Panc1 (cell line): Measurements from ENCODE around the gene NUBP2. TPM values are rescaled to one million over a fixed set of nuclear protein-coding genes. Genes with fewer than 3 reads are reported as not detected.

Source experiments
- ATAC-seq: fragments of 200-7000 bp; cut with Tn5 transposase; 2 replicates; pipeline ENCODE4 v1.9.1; 2020; ENCODE audit warnings: mild to moderate bottlenecking, moderate library complexity
- BruUV-seq: library from RNA; stranded (reverse); fragments of 400-500 nt; replicated peaks from 2 replicates; lab custom pipeline; 2021; lab: Mats Ljungman, UMichigan
- CTCF ChIA-PET: fragments of 300-600 bp; sonication (Branson Sonifier 250); formaldehyde crosslinking; loops from one replicate; lab custom pipeline; 2022; ENCODE audit warnings: antibody characterized with exemption; lab: Charles Lee
- POLR2A ChIA-PET: fragments of 300-600 bp; sonication (Branson Sonifier 250); formaldehyde crosslinking; loops from one replicate; lab custom pipeline; 2022; ENCODE audit warnings: antibody characterized with exemption; lab: Charles Lee
- DNase-seq: peaks from one replicate; pipeline ENCODE4 v3.0.0-alpha.2; 2010; ENCODE audit warnings: low read depth, low spot score
- H3K27ac ChIP-seq: 2 replicates; pipeline ENCODE4 v1.5.1; 2011; ENCODE audit warnings: mild to moderate bottlenecking, low read length, inconsistent platforms
- H3K27me3 ChIP-seq: fragments of 200-500 bp; sonication (Bioruptor generic); 2 replicates; pipeline ENCODE4 v1.6.0; 2014; ENCODE audit warnings: low read length, inconsistent platforms; ENCODE audit not compliant: control insufficient read depth, insufficient read depth
- H3K36me3 ChIP-seq: fragments of 200-500 bp; sonication (Bioruptor generic); 2 replicates; pipeline ENCODE4 v1.5.1; 2014; ENCODE audit warnings: inconsistent platforms, mild to moderate bottlenecking, low read length, moderate library complexity; ENCODE audit not compliant: control insufficient read depth, insufficient read depth
- H3K4me1 ChIP-seq: 2 replicates; pipeline ENCODE4 v1.5.1; 2011; ENCODE audit warnings: inconsistent platforms, mild to moderate bottlenecking, low read length, moderate library complexity; ENCODE audit not compliant: control insufficient read depth, insufficient read depth
- H3K4me3 ChIP-seq, 2 experiments: 2 replicates each; pipeline ENCODE4 v1.5.1; 2011 to 2012; ENCODE audit warnings: low read depth in 2 of 2, low read length in 2 of 2, mild to moderate bottlenecking in 2 of 2, inconsistent platforms in 1 of 2, moderate library complexity in 1 of 2
- H3K9me3 ChIP-seq: fragments of 200-500 bp; sonication (Bioruptor generic); 2 replicates; pipeline ENCODE4 v1.5.1; 2014; ENCODE audit warnings: low read depth, mild to moderate bottlenecking, inconsistent platforms, low read length, moderate library complexity; ENCODE audit not compliant: control insufficient read depth, insufficient read depth
- POLR2AphosphoS5 ChIP-seq: IDR thresholded peaks from 2 replicates; pipeline ENCODE4 v1.6.1; 2012; ENCODE audit warnings: mild to moderate bottlenecking, low read depth, low read length, moderate library complexity
- SIN3A ChIP-seq: IDR thresholded peaks from 2 replicates; pipeline ENCODE4 v1.6.1; 2012; ENCODE audit warnings: low read depth, mild to moderate bottlenecking, low read length, moderate library complexity, borderline replicate concordance; ENCODE audit not compliant: insufficient read depth
- TCF7L2 ChIP-seq: IDR thresholded peaks from 2 replicates; pipeline ENCODE4 v1.6.1; 2011; ENCODE audit warnings: mild to moderate bottlenecking, low read depth, low read length, inconsistent platforms
- in situ Hi-C: cut with HindIII; loops from 2 replicates; pipeline ENCODE4 v1.10.0; 2016; ENCODE audit warnings: low sequenced_read_pairs, low pct_unique_long_range_greater_than_20kb
- intact Hi-C: fragments of 100-400 bp; cut with micrococcal nuclease; formaldehyde crosslinking; loops from one replicate; pipeline ENCODE4 v1.10.0; 2022; ENCODE audit not compliant: unreplicated experiment
- total RNA-seq: library from RNA; stranded (reverse); gene quantifications from one replicate; pipeline ENCODE4 v1.2.1, GENCODE V29; 2021; ENCODE audit not compliant: unreplicated experiment
- TF ChIP-seq, protein P1 (sequence below): fragments of 450-650 bp; IDR thresholded peaks from 2 replicates; pipeline ENCODE4 v1.5.1; 2017; ENCODE audit warnings: mild to moderate bottlenecking
- TF ChIP-seq, protein P2 (sequence below), 2 experiments: IDR thresholded peaks; 2 replicates each; pipeline ENCODE4 v1.6.1; 2011 to 2012; ENCODE audit warnings: low read depth in 2 of 2, control low read depth in 1 of 2, low read length in 1 of 2, mild to moderate bottlenecking in 1 of 2, moderate library complexity in 1 of 2; ENCODE audit not compliant: insufficient read depth in 1 of 2

The NUBP2 gene
- total RNA-seq, 1 experiment from 2014 or later, result 85.8 TPM

DNA sequence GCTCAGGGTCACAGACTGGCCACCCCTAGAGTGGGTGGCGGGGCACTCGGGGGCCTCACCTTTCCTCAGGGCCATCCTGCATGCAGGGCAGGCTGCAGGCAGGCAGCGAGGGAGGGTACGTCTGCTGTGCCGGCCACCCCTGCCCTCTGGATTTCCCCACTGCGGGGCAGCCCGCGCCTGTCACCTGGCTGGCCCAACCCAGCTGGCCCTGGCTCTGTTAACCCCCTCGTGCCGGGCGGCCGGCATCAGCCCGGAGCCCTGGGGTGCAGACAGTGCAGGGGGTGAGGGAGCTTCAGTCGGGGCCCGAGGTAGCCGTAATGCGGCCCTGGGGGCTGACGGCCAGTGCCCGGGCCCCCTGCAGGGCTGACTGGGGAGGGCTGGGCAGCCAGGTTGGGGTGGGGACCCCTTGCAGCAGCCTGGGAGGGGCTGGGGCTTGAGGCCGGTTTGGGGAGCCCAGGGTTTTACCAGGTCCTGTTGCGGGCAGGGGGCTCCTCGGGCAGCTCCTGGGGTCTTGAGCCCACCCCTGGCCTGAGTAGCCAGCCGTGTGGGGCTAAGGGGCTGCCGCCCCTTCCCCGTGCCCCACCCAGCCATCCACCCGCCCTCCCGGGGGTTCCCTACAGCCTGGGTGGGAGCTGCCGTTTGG lies 10.9 kb downstream of the NUBP2 start, which contains the start of gene IGFALS:
Gene IGFALS, minus strand, starts transcription at position 128 of the 643 bp plus-strand sequence. Its CDS starts 53 bp downstream, at position 75.
- Histone ChIP-seq H3K9me3 (no peaks in the 10 kb centered on the region; the same call in 1 of the 2 replicates), H3K4me3 (no peak within 1 kb of the TSS), H3K36me3 (no peaks in the 10 kb centered on the region), H3K27me3 (no peaks in the 10 kb centered on the region), H3K27ac (no peak within 1 kb of the TSS), H3K4me1 (peaks cover 3% of the 10 kb centered on the region; the same call in 1 of the 2 replicates)
- no TSS peak for BruUV-seq
- ATAC-seq (no peak), DNase-seq (no peak)
- intact Hi-C loops (no loop called here), in situ Hi-C loops (no loop called here)
- TF ChIP-seq POLR2AphosphoS5, result no peak
- TF ChIP-seq, protein P1, sequence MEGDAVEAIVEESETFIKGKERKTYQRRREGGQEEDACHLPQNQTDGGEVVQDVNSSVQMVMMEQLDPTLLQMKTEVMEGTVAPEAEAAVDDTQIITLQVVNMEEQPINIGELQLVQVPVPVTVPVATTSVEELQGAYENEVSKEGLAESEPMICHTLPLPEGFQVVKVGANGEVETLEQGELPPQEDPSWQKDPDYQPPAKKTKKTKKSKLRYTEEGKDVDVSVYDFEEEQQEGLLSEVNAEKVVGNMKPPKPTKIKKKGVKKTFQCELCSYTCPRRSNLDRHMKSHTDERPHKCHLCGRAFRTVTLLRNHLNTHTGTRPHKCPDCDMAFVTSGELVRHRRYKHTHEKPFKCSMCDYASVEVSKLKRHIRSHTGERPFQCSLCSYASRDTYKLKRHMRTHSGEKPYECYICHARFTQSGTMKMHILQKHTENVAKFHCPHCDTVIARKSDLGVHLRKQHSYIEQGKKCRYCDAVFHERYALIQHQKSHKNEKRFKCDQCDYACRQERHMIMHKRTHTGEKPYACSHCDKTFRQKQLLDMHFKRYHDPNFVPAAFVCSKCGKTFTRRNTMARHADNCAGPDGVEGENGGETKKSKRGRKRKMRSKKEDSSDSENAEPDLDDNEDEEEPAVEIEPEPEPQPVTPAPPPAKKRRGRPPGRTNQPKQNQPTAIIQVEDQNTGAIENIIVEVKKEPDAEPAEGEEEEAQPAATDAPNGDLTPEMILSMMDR, result no peak
- no peak for TF ChIP-seq SIN3A
- TF ChIP-seq, protein P2, sequence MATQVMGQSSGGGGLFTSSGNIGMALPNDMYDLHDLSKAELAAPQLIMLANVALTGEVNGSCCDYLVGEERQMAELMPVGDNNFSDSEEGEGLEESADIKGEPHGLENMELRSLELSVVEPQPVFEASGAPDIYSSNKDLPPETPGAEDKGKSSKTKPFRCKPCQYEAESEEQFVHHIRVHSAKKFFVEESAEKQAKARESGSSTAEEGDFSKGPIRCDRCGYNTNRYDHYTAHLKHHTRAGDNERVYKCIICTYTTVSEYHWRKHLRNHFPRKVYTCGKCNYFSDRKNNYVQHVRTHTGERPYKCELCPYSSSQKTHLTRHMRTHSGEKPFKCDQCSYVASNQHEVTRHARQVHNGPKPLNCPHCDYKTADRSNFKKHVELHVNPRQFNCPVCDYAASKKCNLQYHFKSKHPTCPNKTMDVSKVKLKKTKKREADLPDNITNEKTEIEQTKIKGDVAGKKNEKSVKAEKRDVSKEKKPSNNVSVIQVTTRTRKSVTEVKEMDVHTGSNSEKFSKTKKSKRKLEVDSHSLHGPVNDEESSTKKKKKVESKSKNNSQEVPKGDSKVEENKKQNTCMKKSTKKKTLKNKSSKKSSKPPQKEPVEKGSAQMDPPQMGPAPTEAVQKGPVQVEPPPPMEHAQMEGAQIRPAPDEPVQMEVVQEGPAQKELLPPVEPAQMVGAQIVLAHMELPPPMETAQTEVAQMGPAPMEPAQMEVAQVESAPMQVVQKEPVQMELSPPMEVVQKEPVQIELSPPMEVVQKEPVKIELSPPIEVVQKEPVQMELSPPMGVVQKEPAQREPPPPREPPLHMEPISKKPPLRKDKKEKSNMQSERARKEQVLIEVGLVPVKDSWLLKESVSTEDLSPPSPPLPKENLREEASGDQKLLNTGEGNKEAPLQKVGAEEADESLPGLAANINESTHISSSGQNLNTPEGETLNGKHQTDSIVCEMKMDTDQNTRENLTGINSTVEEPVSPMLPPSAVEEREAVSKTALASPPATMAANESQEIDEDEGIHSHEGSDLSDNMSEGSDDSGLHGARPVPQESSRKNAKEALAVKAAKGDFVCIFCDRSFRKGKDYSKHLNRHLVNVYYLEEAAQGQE (IDR thresholded peaks at IDR 0.05; ENCODE audit: insufficient read depth in 1 of 2, low read depth in 2 of 2, low read length in 1 of 2), result no peak
- no peak for TF ChIP-seq TCF7L2
- POLR2A ChIA-PET, result no interaction called here
- CTCF ChIA-PET, result interaction anchor here (0.6 kb wide), 1 partner anchor 54 kb away, joined by 5 read pairs; no protein-coding TSS in a partner anchor

DNA sequence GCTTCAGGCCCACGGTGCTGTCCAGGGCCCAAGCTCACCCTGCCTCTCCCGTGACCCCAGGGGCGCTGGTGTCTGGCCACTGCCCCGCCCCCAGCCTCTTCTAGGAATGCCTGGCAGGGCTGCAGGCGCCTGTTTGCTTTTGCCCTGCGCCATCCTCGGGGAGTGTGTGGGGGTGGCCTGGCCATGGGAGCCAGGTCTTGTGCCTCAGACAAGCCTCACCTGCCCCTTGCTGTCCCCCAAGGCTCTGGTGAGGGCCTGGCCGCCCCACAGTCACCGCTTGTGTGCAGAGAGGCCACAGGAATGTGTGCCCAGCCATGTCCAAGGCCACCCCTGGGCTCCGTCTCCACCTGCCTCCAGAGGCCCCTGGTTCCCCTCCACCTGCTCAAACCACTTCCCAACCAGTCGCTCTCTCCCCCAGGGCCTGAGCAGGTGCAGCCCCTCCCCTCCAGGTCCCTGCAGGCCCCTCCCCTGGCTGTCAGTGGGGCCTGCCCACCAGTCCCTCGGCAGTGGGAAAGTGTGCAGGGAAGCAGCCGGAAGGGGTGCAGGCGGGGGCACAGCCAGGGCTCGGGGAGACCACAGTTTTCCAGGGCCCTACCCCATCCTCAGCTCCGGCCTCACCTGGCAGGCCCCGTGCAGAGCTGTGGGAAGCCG lies 11.6 kb downstream of the NUBP2 start:
- in situ Hi-C loops (no loop called here), intact Hi-C loops (no loop called here)
- CTCF ChIA-PET, result interaction anchor here (0.6 kb wide), 1 partner anchor 54 kb away, joined by 5 read pairs; no protein-coding TSS in a partner anchor
- DNase-seq (no peak), ATAC-seq (peak; percentile 39)
- TF ChIP-seq TCF7L2 (no peak), POLR2AphosphoS5 (no peak), SIN3A (no peak)
- TF ChIP-seq, protein P2 (IDR thresholded peaks at IDR 0.05; ENCODE audit: insufficient read depth in 1 of 2, low read depth in 2 of 2, low read length in 1 of 2), result no peak
- TF ChIP-seq, protein P1, result no peak
- H3K27me3 ChIP-seq, result no peaks in the 10 kb centered on the region
- H3K4me1 ChIP-seq, result peaks cover 3% of the 10 kb centered on the region; the same call in 1 of the 2 replicates
- no peaks in the 10 kb centered on the region for H3K36me3 ChIP-seq
- H3K9me3 ChIP-seq, result no peaks in the 10 kb centered on the region; the same call in 1 of the 2 replicates
- no peak overlapping the region for H3K27ac ChIP-seq
- POLR2A ChIA-PET, result no interaction called here
- no TSS peak for BruUV-seq
- no peak overlapping the region for H3K4me3 ChIP-seq
